Measurements from ENCODE around the gene FAM241A.

DNA sequence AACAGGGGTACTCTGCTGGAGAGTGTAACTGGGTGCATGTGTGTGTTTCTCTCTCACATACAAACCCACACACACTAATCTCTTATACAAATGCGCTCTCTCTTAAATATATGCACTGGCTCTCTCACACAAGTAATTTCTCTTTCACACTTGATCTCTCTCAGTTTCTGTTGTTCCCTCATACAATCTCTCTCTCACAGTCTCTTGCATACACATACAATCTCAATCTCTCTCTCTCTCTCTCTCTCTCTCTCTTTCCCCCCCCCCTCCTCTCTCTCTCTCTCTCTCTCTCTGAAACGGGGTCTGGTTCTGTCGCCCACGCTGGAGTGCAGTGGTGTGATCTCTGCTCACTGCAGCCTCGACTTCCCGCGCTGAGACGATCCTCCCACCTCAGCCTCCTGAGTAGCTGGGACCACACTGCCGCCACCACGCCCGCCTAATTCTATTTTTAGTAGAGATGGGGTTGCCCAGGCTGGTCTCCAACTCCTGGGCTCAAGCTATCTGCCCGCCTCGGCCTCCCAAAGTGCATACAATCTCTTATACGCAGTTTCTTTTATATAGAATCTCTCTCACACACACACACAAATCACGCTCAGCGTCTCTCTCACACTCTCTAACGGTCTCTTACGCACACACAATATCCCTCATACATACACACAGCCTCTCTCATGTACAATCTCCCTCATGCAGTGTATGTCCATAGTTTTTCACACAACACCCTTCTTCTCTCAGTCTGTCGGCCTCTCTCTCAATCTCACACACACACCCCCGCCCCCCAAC lies 518 bp upstream of the FAM241A start:
- no peak for TF ChIP-seq POLR2A (IDR thresholded peaks at IDR 0.05)
- TF ChIP-seq, protein P1, sequence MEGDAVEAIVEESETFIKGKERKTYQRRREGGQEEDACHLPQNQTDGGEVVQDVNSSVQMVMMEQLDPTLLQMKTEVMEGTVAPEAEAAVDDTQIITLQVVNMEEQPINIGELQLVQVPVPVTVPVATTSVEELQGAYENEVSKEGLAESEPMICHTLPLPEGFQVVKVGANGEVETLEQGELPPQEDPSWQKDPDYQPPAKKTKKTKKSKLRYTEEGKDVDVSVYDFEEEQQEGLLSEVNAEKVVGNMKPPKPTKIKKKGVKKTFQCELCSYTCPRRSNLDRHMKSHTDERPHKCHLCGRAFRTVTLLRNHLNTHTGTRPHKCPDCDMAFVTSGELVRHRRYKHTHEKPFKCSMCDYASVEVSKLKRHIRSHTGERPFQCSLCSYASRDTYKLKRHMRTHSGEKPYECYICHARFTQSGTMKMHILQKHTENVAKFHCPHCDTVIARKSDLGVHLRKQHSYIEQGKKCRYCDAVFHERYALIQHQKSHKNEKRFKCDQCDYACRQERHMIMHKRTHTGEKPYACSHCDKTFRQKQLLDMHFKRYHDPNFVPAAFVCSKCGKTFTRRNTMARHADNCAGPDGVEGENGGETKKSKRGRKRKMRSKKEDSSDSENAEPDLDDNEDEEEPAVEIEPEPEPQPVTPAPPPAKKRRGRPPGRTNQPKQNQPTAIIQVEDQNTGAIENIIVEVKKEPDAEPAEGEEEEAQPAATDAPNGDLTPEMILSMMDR (IDR thresholded peaks at IDR 0.05): no peak

Data from ovary (tissue), 3 donors.